Measurements from ENCODE around the gene CTNND2.

CTNND2 gene

DNA sequence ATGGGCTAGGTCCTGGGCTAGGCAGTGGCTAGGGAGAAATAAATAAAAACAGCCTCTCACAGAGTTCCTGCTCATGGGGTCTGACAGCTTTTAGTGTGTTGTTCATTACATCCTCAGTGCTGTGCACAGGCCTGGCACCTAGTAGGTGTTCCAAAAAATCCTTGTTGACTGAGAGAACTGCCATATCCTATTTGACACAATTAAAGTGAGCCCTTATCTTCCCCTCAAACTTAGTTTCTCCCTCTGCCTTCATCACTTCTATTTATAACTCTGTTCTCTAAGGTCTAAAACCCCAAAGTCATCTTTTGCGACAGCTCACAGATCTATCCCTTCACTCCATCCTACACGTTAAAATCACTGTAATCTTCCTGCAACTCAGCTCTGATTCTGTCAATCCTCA, 594.1 kb downstream of the CTNND2 start:
- H3K4me3 ChIP-seq (ENCODE audit: low read depth, low read length): no peak overlapping the region
- H3K36me3 ChIP-seq (ENCODE audit: insufficient read depth, low read length): no peaks in the 10 kb centered on the region
- H2AFZ ChIP-seq (ENCODE audit: low read length, unreplicated experiment): no peak overlapping the region
- H3K79me2 ChIP-seq (ENCODE audit: control insufficient read depth, insufficient read depth, low read length, unreplicated experiment): no peaks in the 10 kb centered on the region
- no peaks in the 10 kb centered on the region for H3K27me3 ChIP-seq (ENCODE audit: insufficient read depth, low read length)
- H3K27ac ChIP-seq (ENCODE audit: low read depth, low read length): no peak overlapping the region
- H3K4me1 ChIP-seq (ENCODE audit: control insufficient read depth, insufficient read depth, low read length, unreplicated experiment): no peaks in the 10 kb centered on the region

DNA sequence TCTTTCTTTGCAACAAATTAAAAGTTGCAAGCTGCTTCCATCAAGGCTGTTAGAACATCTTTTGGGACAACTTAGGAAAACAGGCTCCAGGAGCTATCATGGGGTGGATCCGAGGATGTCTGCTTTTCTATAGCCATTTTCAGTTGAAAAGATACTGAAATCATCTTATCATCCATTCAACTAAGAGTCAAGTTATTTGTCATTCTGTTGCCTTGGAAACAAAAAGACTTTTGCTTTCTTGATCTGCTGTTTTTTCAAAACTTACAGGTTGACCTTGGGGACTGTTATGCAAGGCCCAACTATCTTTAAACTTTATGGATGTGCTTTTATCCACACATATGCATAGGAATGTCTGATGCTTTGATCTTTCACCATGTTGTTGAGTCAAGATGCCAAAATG, 597.9 kb downstream of the CTNND2 start:
- Histone ChIP-seq H3K36me3 (ENCODE audit: insufficient read depth, low read length) (no peaks in the 10 kb centered on the region), H3K27ac (ENCODE audit: low read depth, low read length) (no peak overlapping the region), H3K4me3 (ENCODE audit: low read depth, low read length) (no peak overlapping the region), H3K79me2 (ENCODE audit: control insufficient read depth, insufficient read depth, low read length, unreplicated experiment) (no peaks in the 10 kb centered on the region), H2AFZ (ENCODE audit: low read length, unreplicated experiment) (no peak overlapping the region), H3K4me1 (ENCODE audit: control insufficient read depth, insufficient read depth, low read length, unreplicated experiment) (no peaks in the 10 kb centered on the region), H3K27me3 (ENCODE audit: insufficient read depth, low read length) (no peaks in the 10 kb centered on the region)

GRCh38 chr5:11305245-11305644, 599.0 kb downstream of the CTNND2 start:
- Histone ChIP-seq H3K27me3 (ENCODE audit: insufficient read depth, low read length) (no peaks in the 10 kb centered on the region), H2AFZ (ENCODE audit: low read length, unreplicated experiment) (no peak overlapping the region), H3K27ac (ENCODE audit: low read depth, low read length) (no peak overlapping the region), H3K4me1 (ENCODE audit: control insufficient read depth, insufficient read depth, low read length, unreplicated experiment) (no peaks in the 10 kb centered on the region), H3K36me3 (ENCODE audit: insufficient read depth, low read length) (no peaks in the 10 kb centered on the region), H3K4me3 (ENCODE audit: low read depth, low read length) (no peak overlapping the region), H3K79me2 (ENCODE audit: control insufficient read depth, insufficient read depth, low read length, unreplicated experiment) (no peaks in the 10 kb centered on the region)

DNA sequence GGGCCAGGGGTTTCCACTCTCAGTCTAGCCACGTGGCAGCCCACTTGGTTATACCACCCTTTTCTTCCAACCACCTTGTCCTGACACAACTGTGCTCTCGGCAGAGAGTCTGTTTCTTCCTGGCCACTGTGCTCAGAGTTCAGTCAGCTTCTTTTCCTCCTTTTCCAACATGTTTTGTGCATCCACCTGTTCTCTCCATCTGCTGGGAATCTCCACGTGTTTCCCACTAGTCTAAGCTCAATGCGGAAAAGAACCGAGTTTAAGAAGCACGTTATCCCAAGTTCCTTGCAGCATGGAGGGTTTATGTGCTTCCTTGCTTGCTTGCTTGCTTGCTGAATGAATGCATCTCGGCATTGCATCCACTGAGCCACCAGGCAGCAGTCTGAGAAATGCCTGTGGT, 599.6 kb downstream of the CTNND2 start:
- Histone ChIP-seq H3K27me3 (ENCODE audit: insufficient read depth, low read length) (no peaks in the 10 kb centered on the region), H3K36me3 (ENCODE audit: insufficient read depth, low read length) (no peaks in the 10 kb centered on the region), H3K27ac (ENCODE audit: low read depth, low read length) (no peak overlapping the region), H2AFZ (ENCODE audit: low read length, unreplicated experiment) (no peak overlapping the region), H3K4me1 (ENCODE audit: control insufficient read depth, insufficient read depth, low read length, unreplicated experiment) (no peaks in the 10 kb centered on the region), H3K79me2 (ENCODE audit: control insufficient read depth, insufficient read depth, low read length, unreplicated experiment) (no peaks in the 10 kb centered on the region), H3K4me3 (ENCODE audit: low read depth, low read length) (no peak overlapping the region)

GRCh38 chr5:11302663-11303062, 601.6 kb downstream of the CTNND2 start:
- H3K27me3 ChIP-seq (ENCODE audit: insufficient read depth, low read length): no peaks in the 10 kb centered on the region
- H3K27ac ChIP-seq (ENCODE audit: low read depth, low read length): no peak overlapping the region
- no peak overlapping the region for H3K4me3 ChIP-seq (ENCODE audit: low read depth, low read length)
- no peaks in the 10 kb centered on the region for H3K36me3 ChIP-seq (ENCODE audit: insufficient read depth, low read length)
- H3K4me1 ChIP-seq (ENCODE audit: control insufficient read depth, insufficient read depth, low read length, unreplicated experiment): no peaks in the 10 kb centered on the region
- H2AFZ ChIP-seq (ENCODE audit: low read length, unreplicated experiment): no peak overlapping the region
- H3K79me2 ChIP-seq (ENCODE audit: control insufficient read depth, insufficient read depth, low read length, unreplicated experiment): no peaks in the 10 kb centered on the region

- Histone ChIP-seq H3K4me3 (ENCODE audit: low read depth, low read length) (no peak overlapping the region), H3K79me2 (ENCODE audit: control insufficient read depth, insufficient read depth, low read length, unreplicated experiment) (no peaks in the 10 kb centered on the region), H3K27me3 (ENCODE audit: insufficient read depth, low read length) (no peaks in the 10 kb centered on the region), H3K4me1 (ENCODE audit: control insufficient read depth, insufficient read depth, low read length, unreplicated experiment) (no peaks in the 10 kb centered on the region), H3K27ac (ENCODE audit: low read depth, low read length) (no peak overlapping the region), H3K36me3 (ENCODE audit: insufficient read depth, low read length) (no peaks in the 10 kb centered on the region), H2AFZ (ENCODE audit: low read length, unreplicated experiment) (no peak overlapping the region)
These were observed 603.1 kb downstream of the CTNND2 start for GRCh38 chr5:11301171-11301570.

DNA sequence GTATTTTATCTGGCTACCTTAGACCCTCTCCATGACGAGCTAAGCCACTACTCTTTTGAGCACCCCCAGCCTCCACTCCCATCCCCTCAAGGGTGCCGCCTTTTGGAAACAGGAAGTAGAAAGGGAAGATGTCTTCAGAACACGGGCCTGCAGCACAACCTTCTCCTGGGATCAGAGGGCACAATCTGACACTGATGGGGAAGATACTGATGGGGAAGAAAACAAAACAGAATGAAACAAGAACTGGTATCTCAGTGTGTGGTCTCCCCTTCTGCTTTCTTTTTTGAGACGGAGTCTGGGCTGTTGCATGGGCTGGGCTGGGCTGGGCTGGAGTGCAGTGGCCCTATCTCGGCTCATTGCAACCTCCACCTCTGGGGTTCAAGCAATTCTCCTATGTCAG, 603.5 kb downstream of the CTNND2 start:
- Histone ChIP-seq H3K36me3 (ENCODE audit: insufficient read depth, low read length) (no peaks in the 10 kb centered on the region), H3K27ac (ENCODE audit: low read depth, low read length) (no peak overlapping the region), H3K4me1 (ENCODE audit: control insufficient read depth, insufficient read depth, low read length, unreplicated experiment) (no peaks in the 10 kb centered on the region), H3K79me2 (ENCODE audit: control insufficient read depth, insufficient read depth, low read length, unreplicated experiment) (no peaks in the 10 kb centered on the region), H3K4me3 (ENCODE audit: low read depth, low read length) (no peak overlapping the region), H3K27me3 (ENCODE audit: insufficient read depth, low read length) (no peaks in the 10 kb centered on the region), H2AFZ (ENCODE audit: low read length, unreplicated experiment) (no peak overlapping the region)

DNA sequence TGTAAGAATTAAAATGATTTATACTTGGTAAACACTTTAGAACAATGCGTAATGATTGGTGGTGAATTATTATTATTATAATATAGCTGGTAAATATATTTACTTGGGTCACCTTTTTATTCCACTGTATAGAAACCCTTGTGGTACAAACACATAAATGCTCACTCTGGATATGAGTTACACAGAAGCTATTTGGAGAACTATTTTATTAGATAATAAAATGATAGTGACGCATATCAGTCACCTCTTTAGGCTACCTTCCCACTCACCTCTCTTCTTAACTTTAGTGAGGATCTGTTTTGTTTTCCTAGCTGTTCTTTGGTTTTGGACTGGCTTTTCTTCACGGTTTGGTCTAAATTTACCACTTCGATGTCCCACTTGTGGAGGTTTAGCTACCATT, 605.4 kb downstream of the CTNND2 start:
- Histone ChIP-seq H2AFZ (ENCODE audit: low read length, unreplicated experiment) (no peak overlapping the region), H3K79me2 (ENCODE audit: control insufficient read depth, insufficient read depth, low read length, unreplicated experiment) (no peaks in the 10 kb centered on the region), H3K27ac (ENCODE audit: low read depth, low read length) (no peak overlapping the region), H3K4me1 (ENCODE audit: control insufficient read depth, insufficient read depth, low read length, unreplicated experiment) (no peaks in the 10 kb centered on the region), H3K27me3 (ENCODE audit: insufficient read depth, low read length) (no peaks in the 10 kb centered on the region), H3K36me3 (ENCODE audit: insufficient read depth, low read length) (no peaks in the 10 kb centered on the region), H3K4me3 (ENCODE audit: low read depth, low read length) (no peak overlapping the region)

DNA sequence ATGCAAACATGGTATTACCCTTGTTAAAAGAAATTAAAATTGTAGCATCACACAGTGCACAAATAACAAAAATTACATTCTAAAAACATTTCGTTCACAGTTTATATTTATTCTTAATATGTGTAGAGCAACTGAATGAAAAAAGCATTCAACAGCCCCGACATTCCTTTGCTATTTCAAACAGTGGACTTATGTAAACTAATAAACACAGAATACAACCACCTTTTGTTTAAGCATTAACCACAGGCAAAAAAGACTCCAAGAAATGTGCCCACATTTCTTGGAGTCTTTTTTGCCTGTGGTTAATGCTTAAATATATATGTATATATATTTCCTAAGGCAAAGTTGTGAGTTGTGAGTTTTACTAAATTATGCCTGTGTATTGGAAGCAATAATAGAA, 610.7 kb downstream of the CTNND2 start:
- no peaks in the 10 kb centered on the region for H3K36me3 ChIP-seq (ENCODE audit: insufficient read depth, low read length)
- no peaks in the 10 kb centered on the region for H3K4me1 ChIP-seq (ENCODE audit: control insufficient read depth, insufficient read depth, low read length, unreplicated experiment)
- H3K79me2 ChIP-seq (ENCODE audit: control insufficient read depth, insufficient read depth, low read length, unreplicated experiment): no peaks in the 10 kb centered on the region
- H3K27me3 ChIP-seq (ENCODE audit: insufficient read depth, low read length): no peaks in the 10 kb centered on the region
- H3K27ac ChIP-seq (ENCODE audit: low read depth, low read length): no peak overlapping the region
- no peak overlapping the region for H2AFZ ChIP-seq (ENCODE audit: low read length, unreplicated experiment)
- no peak overlapping the region for H3K4me3 ChIP-seq (ENCODE audit: low read depth, low read length)

GRCh38 chr5:11292648-11293356, 611.4 kb downstream of the CTNND2 start:
- no peaks in the 10 kb centered on the region for H3K36me3 ChIP-seq (ENCODE audit: insufficient read depth, low read length)
- H3K27ac ChIP-seq (ENCODE audit: low read depth, low read length): no peak overlapping the region
- H3K79me2 ChIP-seq (ENCODE audit: control insufficient read depth, insufficient read depth, low read length, unreplicated experiment): no peaks in the 10 kb centered on the region
- H2AFZ ChIP-seq (ENCODE audit: low read length, unreplicated experiment): no peak overlapping the region
- H3K27me3 ChIP-seq (ENCODE audit: insufficient read depth, low read length): no peaks in the 10 kb centered on the region
- H3K4me3 ChIP-seq (ENCODE audit: low read depth, low read length): no peak overlapping the region
- no peaks in the 10 kb centered on the region for H3K4me1 ChIP-seq (ENCODE audit: control insufficient read depth, insufficient read depth, low read length, unreplicated experiment)

DNA sequence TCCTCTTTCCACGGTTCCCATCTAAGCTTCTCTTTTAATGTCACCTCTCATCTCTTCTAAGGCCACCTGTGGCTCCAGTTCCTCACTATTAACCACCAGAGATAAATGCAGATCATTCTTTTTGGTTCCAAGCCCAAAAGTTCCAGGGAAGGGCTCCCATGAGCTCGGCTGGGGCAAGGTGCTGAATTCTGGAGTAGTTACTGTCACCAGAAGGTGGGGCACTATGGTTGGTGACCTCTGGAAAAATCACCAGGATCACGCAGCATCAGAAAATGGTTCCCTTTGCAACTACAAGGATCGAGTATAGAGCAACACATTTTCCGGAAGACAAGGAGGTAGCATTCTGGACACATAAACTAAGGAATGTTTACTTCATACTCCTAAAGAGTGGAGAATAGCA, 614.5 kb downstream of the CTNND2 start:
- Histone ChIP-seq H3K79me2 (ENCODE audit: control insufficient read depth, insufficient read depth, low read length, unreplicated experiment) (no peaks in the 10 kb centered on the region), H3K4me1 (ENCODE audit: control insufficient read depth, insufficient read depth, low read length, unreplicated experiment) (no peaks in the 10 kb centered on the region), H3K27me3 (ENCODE audit: insufficient read depth, low read length) (no peaks in the 10 kb centered on the region), H3K36me3 (ENCODE audit: insufficient read depth, low read length) (no peaks in the 10 kb centered on the region), H3K27ac (ENCODE audit: low read depth, low read length) (no peak overlapping the region), H3K4me3 (ENCODE audit: low read depth, low read length) (no peak overlapping the region), H2AFZ (ENCODE audit: low read length, unreplicated experiment) (no peak overlapping the region)
